Right cardiac atrium (tissue), 5 donors: ENCODE data around the gene ICA1L. TPM values are rescaled to one million over a fixed set of nuclear protein-coding genes. Genes with fewer than 3 reads are reported as not detected.

Source experiments
- polyA plus RNA-seq: library from polyadenylated mRNA; stranded (reverse); fragments of 200-250 nt; gene quantifications from one replicate; pipeline ENCODE4 v1.2.3, GENCODE V29; 2013
- total RNA-seq, 4 donors: library from RNA; stranded (reverse); fragmentation: NEBNext Ultra II Directional; extraction: Animal tissue kit (Norgen Biotek cat#: 25700); gene quantifications; one replicate each; pipeline ENCODE4 v1.2.1, GENCODE V29; 2021
- donor health status: healthy with polysubstance abuse.
- donor health status: DM: no; HTN: yes; CAD: no.
- donor health status: DM: no; HTN: no; CAD: no.
- donor health status: DM: no; HTN: yes; CAD: no; lungs with severe emphysema.
- donor health status: DM: yes; HTN: yes; CAD: no.

Gene ICA1L
- total and polyA plus RNA-seq, 5 donors: 5.1 to 17.7 (median 12.6) TPM

Other genes with a start within 250 kb of the ICA1L start
- 1 to 10 TPM; 1.6 to 4.5 (median 4.0) TPM for gene FAM117B, start 236.8 kb downstream of the ICA1L start, total RNA-seq
- 1.5 TPM for gene FAM117B, start 236.8 kb downstream of the ICA1L start, polyA plus RNA-seq
- gene WDR12, start 39.9 kb upstream of the ICA1L start, total RNA-seq: 10 to 100 TPM; 39.7 to 57.5 (median 54.1) TPM
- gene WDR12, start 39.9 kb upstream of the ICA1L start, polyA plus RNA-seq: 29.4 TPM
- 10 to 100 TPM in 1 of 4 donors, 1 to 10 TPM in 3; 7.4 to 10.2 (median 9.3) TPM for gene CARF, start 40.5 kb upstream of the ICA1L start, total RNA-seq
- 2.8 TPM for gene CARF, start 40.5 kb upstream of the ICA1L start, polyA plus RNA-seq
- 10 to 100 TPM; 15.9 to 25.0 (median 18.7) TPM for gene NBEAL1, start 143.1 kb upstream of the ICA1L start, total RNA-seq
- 3.5 TPM for gene NBEAL1, start 143.1 kb upstream of the ICA1L start, polyA plus RNA-seq